ENCODE measurements around the gene POMGNT1.
A peak's percentile ranks its signal among the peaks of the same experiment; 100 is the strongest.

POMGNT1 gene

DNA sequence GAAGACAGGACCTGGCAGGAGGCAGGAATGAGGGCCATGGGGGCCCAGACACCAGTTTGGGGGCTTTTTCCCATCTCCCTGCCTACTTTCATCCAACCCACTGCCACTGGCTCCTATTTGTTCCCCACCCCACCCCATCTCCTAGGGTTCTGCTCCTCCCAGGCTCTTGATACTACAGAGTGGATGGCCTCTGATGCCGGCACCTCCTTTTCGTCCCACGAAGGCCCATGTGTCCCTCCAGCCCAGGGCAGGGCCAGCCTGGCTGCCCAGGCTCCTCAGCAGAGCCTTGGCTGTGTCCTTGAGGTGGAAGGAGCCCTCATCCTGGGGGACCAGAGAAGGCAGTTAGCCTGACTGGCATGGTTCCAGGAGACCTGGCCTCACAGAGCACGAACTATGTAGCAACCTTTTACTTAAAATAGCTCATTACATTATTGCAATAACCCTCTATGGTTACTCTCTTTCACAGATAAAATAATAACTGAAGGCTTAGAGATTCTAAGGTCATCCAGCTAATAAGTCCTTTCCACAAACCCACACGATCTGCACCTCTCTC, 3.5 kb downstream of the POMGNT1 start:
- DNase-seq (ENCODE audit: low read depth in 2 of 2), result peak in 1 of 2 donors; percentile 19
- TF ChIP-seq, protein P1, sequence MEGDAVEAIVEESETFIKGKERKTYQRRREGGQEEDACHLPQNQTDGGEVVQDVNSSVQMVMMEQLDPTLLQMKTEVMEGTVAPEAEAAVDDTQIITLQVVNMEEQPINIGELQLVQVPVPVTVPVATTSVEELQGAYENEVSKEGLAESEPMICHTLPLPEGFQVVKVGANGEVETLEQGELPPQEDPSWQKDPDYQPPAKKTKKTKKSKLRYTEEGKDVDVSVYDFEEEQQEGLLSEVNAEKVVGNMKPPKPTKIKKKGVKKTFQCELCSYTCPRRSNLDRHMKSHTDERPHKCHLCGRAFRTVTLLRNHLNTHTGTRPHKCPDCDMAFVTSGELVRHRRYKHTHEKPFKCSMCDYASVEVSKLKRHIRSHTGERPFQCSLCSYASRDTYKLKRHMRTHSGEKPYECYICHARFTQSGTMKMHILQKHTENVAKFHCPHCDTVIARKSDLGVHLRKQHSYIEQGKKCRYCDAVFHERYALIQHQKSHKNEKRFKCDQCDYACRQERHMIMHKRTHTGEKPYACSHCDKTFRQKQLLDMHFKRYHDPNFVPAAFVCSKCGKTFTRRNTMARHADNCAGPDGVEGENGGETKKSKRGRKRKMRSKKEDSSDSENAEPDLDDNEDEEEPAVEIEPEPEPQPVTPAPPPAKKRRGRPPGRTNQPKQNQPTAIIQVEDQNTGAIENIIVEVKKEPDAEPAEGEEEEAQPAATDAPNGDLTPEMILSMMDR (IDR thresholded peaks at IDR 0.05; ENCODE audit: low read depth, low read length), result no peak
- no peak overlapping the region for H3K4me3 ChIP-seq (replicated peaks in 1 of 2; ENCODE audit: low read depth in 2 of 2, low read length in 2 of 2)

DNA sequence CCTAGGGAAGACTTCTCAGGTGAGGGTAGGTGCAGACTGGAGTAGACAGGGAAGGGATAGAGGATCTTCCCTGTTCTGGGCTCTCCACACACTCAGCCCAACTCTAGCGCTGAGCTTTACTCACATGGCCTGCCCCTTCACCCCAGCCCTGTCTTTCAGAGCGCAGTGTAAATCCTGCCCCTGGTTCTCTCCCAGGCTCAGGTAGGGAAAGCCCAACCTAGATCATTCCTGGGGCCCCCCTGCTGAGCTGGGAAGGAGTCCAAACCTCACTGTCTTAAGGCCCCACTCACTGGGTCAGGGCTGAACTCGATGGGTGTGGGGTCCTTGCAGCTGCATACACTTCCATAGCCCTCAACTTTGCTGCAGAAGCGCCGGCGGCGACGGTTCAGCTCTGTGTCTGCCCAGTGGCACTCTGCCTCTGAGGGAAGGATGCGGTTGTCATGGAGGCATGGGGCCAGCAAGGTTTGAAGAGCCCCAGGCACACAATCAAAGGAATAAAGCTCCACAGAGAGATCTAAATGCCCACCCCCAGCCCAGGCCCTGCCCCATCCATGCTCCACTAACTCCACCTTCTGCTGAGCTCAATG, 4.2 kb downstream of the POMGNT1 start:
- TF ChIP-seq, protein P1 (IDR thresholded peaks at IDR 0.05; ENCODE audit: low read depth, low read length), result no peak
- no peak for DNase-seq (ENCODE audit: low read depth in 2 of 2)
- no peak overlapping the region for H3K4me3 ChIP-seq (replicated peaks in 1 of 2; ENCODE audit: low read depth in 2 of 2, low read length in 2 of 2)

GRCh38 chr1:46193285-46193684, 4.9 kb downstream of the POMGNT1 start:
- H3K4me3 ChIP-seq (replicated peaks in 1 of 2; ENCODE audit: low read depth in 2 of 2, low read length in 2 of 2), result no peak overlapping the region
- no peak for DNase-seq (ENCODE audit: low read depth in 2 of 2)
- TF ChIP-seq, protein P1 (IDR thresholded peaks at IDR 0.05; ENCODE audit: low read depth, low read length), result no peak

GRCh38 chr1:46192171-46192570, 6.1 kb downstream of the POMGNT1 start:
- TF ChIP-seq, protein P1 (IDR thresholded peaks at IDR 0.05; ENCODE audit: low read depth, low read length), result no peak

DNA sequence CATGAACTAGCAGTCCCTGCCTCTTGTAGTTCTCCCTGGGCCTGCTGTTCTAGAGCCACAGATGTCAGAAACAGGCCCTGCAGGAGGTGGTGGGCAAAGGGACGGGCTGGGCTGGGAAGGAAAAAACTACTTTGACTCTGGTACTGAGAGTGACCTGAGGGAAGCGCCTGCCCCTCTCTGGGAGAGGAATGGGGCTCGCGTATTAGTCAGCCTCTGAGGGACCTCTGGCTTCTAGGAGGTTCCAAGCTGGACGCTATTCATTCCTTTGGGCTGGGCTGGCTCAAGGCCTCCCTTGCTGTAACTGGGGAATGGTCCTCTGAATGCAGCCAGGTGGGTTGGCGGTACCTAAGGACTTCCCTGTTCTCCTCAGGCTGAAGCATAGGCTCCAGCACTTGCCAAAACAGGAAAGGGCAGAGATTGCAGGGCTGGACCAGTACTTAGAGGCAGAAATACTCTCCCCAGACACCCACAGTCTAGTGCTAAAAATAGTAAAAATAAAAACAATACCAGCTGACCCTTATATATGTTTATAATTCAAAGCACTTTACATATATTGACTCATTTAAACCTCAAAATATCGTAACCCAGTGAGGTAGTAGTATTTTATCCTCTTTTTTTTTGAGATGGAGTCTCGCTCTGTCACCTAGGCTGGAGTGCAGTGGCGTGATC, 7.1 kb downstream of the POMGNT1 start:
- TF ChIP-seq, protein P1 (IDR thresholded peaks at IDR 0.05; ENCODE audit: low read depth, low read length), result no peak
- no peak overlapping the region for H3K4me3 ChIP-seq (replicated peaks in 1 of 2; ENCODE audit: low read depth in 2 of 2, low read length in 2 of 2)
- no peak for DNase-seq (ENCODE audit: low read depth in 2 of 2)

More at GRCh38 chr1:46192171-46192570, 6.1 kb downstream of the POMGNT1 start:
- DNase-seq (ENCODE audit: low read depth in 2 of 2), result no peak
- H3K4me3 ChIP-seq (replicated peaks in 1 of 2; ENCODE audit: low read depth in 2 of 2, low read length in 2 of 2), result no peak overlapping the region

- no peak for DNase-seq (ENCODE audit: low read depth in 2 of 2)
- TF ChIP-seq, protein P1 (IDR thresholded peaks at IDR 0.05; ENCODE audit: low read depth, low read length), result no peak
- H3K4me3 ChIP-seq (replicated peaks in 1 of 2; ENCODE audit: low read depth in 2 of 2, low read length in 2 of 2), result no peak overlapping the region
Measured at GRCh38 chr1:46190539-46190938, 7.7 kb downstream of the POMGNT1 start.

Measured in cardiac fibroblast (primary cell).